Liver (tissue), 9 donors: ENCODE measurements around the gene LSM14B. TPM values are rescaled to one million over a fixed set of nuclear protein-coding genes. Genes with fewer than 3 reads are reported as not detected.

Experiments
- DNase-seq: peaks from one replicate; pipeline ENCODE4 v3.0.0-alpha.2; 2017; ENCODE audit warnings: low spot score
- H3K27ac ChIP-seq, 2 donors: one replicate each; pipeline ENCODE4 v1.7.0; 2013; ENCODE audit warnings: inconsistent platforms in 2 of 2, low read length in 2 of 2, control low read depth in 1 of 2, low read depth in 1 of 2, mild to moderate bottlenecking in 1 of 2
- H3K27me3 ChIP-seq, 4 donors: one replicate each; pipeline versions ENCODE4 v1.6.1 to v1.7.0; 2013; ENCODE audit warnings: low read length in 3 of 4, inconsistent platforms in 1 of 4, mild to moderate bottlenecking in 1 of 4, moderate library complexity in 1 of 4; ENCODE audit not compliant: control insufficient read depth in 4 of 4, insufficient read depth in 4 of 4
- H3K36me3 ChIP-seq, 4 donors: one replicate each; pipeline versions ENCODE4 v1.6.1 to v1.7.0; 2013; ENCODE audit warnings: low read length in 3 of 4, mild to moderate bottlenecking in 3 of 4, low read depth in 1 of 4, moderate library complexity in 1 of 4; ENCODE audit not compliant: control insufficient read depth in 4 of 4, insufficient read depth in 3 of 4
- H3K4me1 ChIP-seq, 4 donors: one replicate each; pipeline versions ENCODE4 v1.6.1 to v1.7.0; 2013; ENCODE audit warnings: low read length in 3 of 4, mild to moderate bottlenecking in 3 of 4, moderate library complexity in 1 of 4; ENCODE audit not compliant: control insufficient read depth in 4 of 4, insufficient read depth in 4 of 4
- H3K4me3 ChIP-seq, 3 donors: one replicate each; pipeline versions ENCODE4 v1.6.1 to v1.7.0; 2013; ENCODE audit warnings: low read length in 3 of 3, control low read depth in 1 of 3, low read depth in 1 of 3, mild to moderate bottlenecking in 1 of 3
- H3K9ac ChIP-seq, 2 donors: one replicate each; pipeline ENCODE4 v1.7.0; 2013; ENCODE audit warnings: low read length in 2 of 2, mild to moderate bottlenecking in 2 of 2, moderate library complexity in 2 of 2, control low read depth in 1 of 2, low read depth in 1 of 2
- H3K9me3 ChIP-seq, 4 donors: one replicate each; pipeline versions ENCODE4 v1.6.1 to v1.7.0; 2013; ENCODE audit warnings: low read length in 3 of 4; ENCODE audit not compliant: control insufficient read depth in 4 of 4
- ATF3 ChIP-seq: IDR thresholded peaks from 2 replicates; pipeline ENCODE4 v1.6.1; 2016; ENCODE audit warnings: antibody characterized with exemption
- CTCF ChIP-seq: fragments of 150-350 bp; IDR thresholded peaks from 2 replicates; pipeline ENCODE4 v1.5.1; 2017; ENCODE audit warnings: improper control_type of control experiment, low read depth, low read length; ENCODE audit not compliant: missing input control
- EGR1 ChIP-seq, 2 donors: IDR thresholded peaks; 2 replicates each; pipeline ENCODE4 v1.6.1; 2016 to 2018; ENCODE audit warnings: antibody characterized with exemption in 2 of 2, low read depth in 2 of 2
- FOXA1 ChIP-seq: IDR thresholded peaks from 2 replicates; pipeline ENCODE4 v1.6.1; 2016; ENCODE audit warnings: antibody characterized with exemption
- FOXA2 ChIP-seq: IDR thresholded peaks from 2 replicates; pipeline ENCODE4 v1.6.1; 2016; ENCODE audit warnings: antibody characterized with exemption
- HNF4A ChIP-seq, 2 donors: conservative IDR thresholded peaks; 2 replicates each; pipeline ENCODE4 v1.6.1; 2016; ENCODE audit warnings: antibody characterized with exemption in 2 of 2, mild to moderate bottlenecking in 2 of 2
- HNF4G ChIP-seq: IDR thresholded peaks from 2 replicates; pipeline ENCODE4 v1.6.1; 2016; ENCODE audit warnings: antibody characterized with exemption
- JUND ChIP-seq, 2 donors: IDR thresholded peaks; 2 replicates each; pipeline ENCODE4 v1.6.1; 2016; ENCODE audit warnings: antibody characterized with exemption in 2 of 2
- MAX ChIP-seq: IDR thresholded peaks from 2 replicates; pipeline ENCODE4 v1.6.1; 2016; ENCODE audit warnings: antibody characterized with exemption
- NR2F2 ChIP-seq: IDR thresholded peaks from 2 replicates; pipeline ENCODE4 v1.6.1; 2016; ENCODE audit warnings: antibody characterized with exemption
- RAD21 ChIP-seq, 2 donors: IDR thresholded peaks; 2 replicates each; pipeline ENCODE4 v1.6.1; 2016; ENCODE audit warnings: antibody characterized with exemption in 2 of 2, mild to moderate bottlenecking in 2 of 2
- RXRA ChIP-seq, 2 donors: IDR thresholded peaks; 2 replicates each; pipeline ENCODE4 v1.6.1; 2017 to 2018; ENCODE audit warnings: antibody characterized with exemption in 2 of 2, mild to moderate bottlenecking in 1 of 2
- SP1 ChIP-seq: IDR thresholded peaks from 2 replicates; pipeline ENCODE4 v1.6.1; 2018; ENCODE audit warnings: antibody characterized with exemption, mild to moderate bottlenecking
- TAF1 ChIP-seq: conservative IDR thresholded peaks from 2 replicates; pipeline ENCODE4 v1.6.1; 2016; ENCODE audit warnings: antibody characterized with exemption, mild to moderate bottlenecking
- YY1 ChIP-seq: IDR thresholded peaks from 2 replicates; pipeline ENCODE4 v1.6.1; 2016; ENCODE audit warnings: antibody characterized with exemption, mild to moderate bottlenecking
- ZBTB33 ChIP-seq: IDR thresholded peaks from 2 replicates; pipeline ENCODE4 v1.6.1; 2016; ENCODE audit warnings: antibody characterized with exemption
- WGBS: extraction: QIAGEN DNeasy Blood & Tissue Kit; methylation state at CpG from one replicate; pipeline ENCODE4 v1.1.7; 2013; 5-methylcytosine and 5-hydroxymethylcytosine counted together
- polyA plus RNA-seq, 2 donors: library from polyadenylated mRNA; stranded (reverse) in 1 of 2; unstranded in 1 of 2; fragments of 200-250 nt in 1 of 2; fragments of >200 nt in 1 of 2; fragmentation: Nextera tagmentation in 1 of 2; extraction: Ambion mirVana in 1 of 2; gene quantifications; one replicate each; pipeline versions ENCODE4 v1.2.1 to v1.2.3, GENCODE V29; 2013 to 2015
- total RNA-seq, 2 donors: library from RNA; depleted of rRNA; stranded (reverse); fragments of >200 nt; gene quantifications; one replicate each; pipeline ENCODE4 v1.2.3, GENCODE V29; 2014
- donor health status: healthy.
- donor health status: healthy.
- donor health status: healthy.
- donor health status: healthy.
- donor health status: healthy.

Gene LSM14B
- total and polyA plus RNA-seq, 4 donors = 0.99 to 15.9 (median 13.3) TPM

- peaks cover 0 to 16% (median 12%) of the 10 kb centered on the region in 4 donors for H3K4me1 ChIP-seq
- 49% methylated on average over 19 of the region's 19 CpGs for WGBS
- DNase-seq = no peak
- peak overlapping the region in 1 of 2 donors; percentile 19 for H3K9ac ChIP-seq
- no peaks in the 10 kb centered on the region for H3K27me3 ChIP-seq
- H3K27ac ChIP-seq = peak overlapping the region in 1 of 2 donors; percentile 2
- H3K36me3 ChIP-seq = peaks cover 5 to 32% (median 27%) of the 10 kb centered on the region in 4 donors
- TF ChIP-seq EGR1 (IDR thresholded peaks at IDR 0.05; ENCODE audit: low read depth in 2 of 2) (no peak), HNF4A (conservative IDR thresholded peaks at IDR 0.05) (peak in 1 of 2 donors; percentile 1)
- peak overlapping the region in 2 of 3 donors; percentile 78 to 88 for H3K4me3 ChIP-seq
- no peaks in the 10 kb centered on the region for H3K9me3 ChIP-seq
Measured at GRCh38 chr20:62123450-62124118, 1.3 kb downstream of the LSM14B start.

- H3K36me3 ChIP-seq = peaks cover 11 to 54% (median 41%) of the 10 kb centered on the region in 4 donors
- no peak overlapping the region for H3K27ac ChIP-seq
- no peaks in the 10 kb centered on the region for H3K9me3 ChIP-seq
- TF ChIP-seq NR2F2 = no peak
- TF ChIP-seq ZBTB33 = no peak
- no peak for TF ChIP-seq TAF1
- no peak for TF ChIP-seq RAD21 (IDR thresholded peaks at IDR 0.05)
- no peak for TF ChIP-seq CTCF
- no peak for TF ChIP-seq SP1
- no peak for TF ChIP-seq RXRA (IDR thresholded peaks at IDR 0.05)
- DNase-seq = no peak
- H3K27me3 ChIP-seq = no peaks in the 10 kb centered on the region
- H3K9ac ChIP-seq = no peak overlapping the region
- H3K4me1 ChIP-seq = peaks cover 0 to 15% (median 11%) of the 10 kb centered on the region in 4 donors
- H3K4me3 ChIP-seq = no peak overlapping the region
- WGBS = 97% methylated on average over 20 of the region's 20 CpGs
Measured at GRCh38 chr20:62126141-62126540, 3.9 kb downstream of the LSM14B start.

- WGBS = 96% methylated on average over 6 of the region's 6 CpGs
- H3K4me1 ChIP-seq = peaks cover 0 to 15% (median 10%) of the 10 kb centered on the region in 4 donors
Measured at GRCh38 chr20:62127799-62128198, 5.5 kb downstream of the LSM14B start.

More at GRCh38 chr20:62127799-62128198, 5.5 kb downstream of the LSM14B start:
- no peak overlapping the region for H3K4me3 ChIP-seq
- no peak for TF ChIP-seq ATF3
- TF ChIP-seq YY1 = no peak
- TF ChIP-seq MAX = no peak
- no peak for TF ChIP-seq RAD21 (IDR thresholded peaks at IDR 0.05)
- no peak for TF ChIP-seq EGR1 (IDR thresholded peaks at IDR 0.05; ENCODE audit: low read depth in 2 of 2)
- no peak for TF ChIP-seq CTCF
- no peak for TF ChIP-seq TAF1
- TF ChIP-seq ZBTB33 = no peak
- no peak for TF ChIP-seq NR2F2
- TF ChIP-seq SP1 = no peak
- TF ChIP-seq JUND (IDR thresholded peaks at IDR 0.05) = no peak
- no peak for TF ChIP-seq HNF4G
- TF ChIP-seq HNF4A (conservative IDR thresholded peaks at IDR 0.05) = no peak
- TF ChIP-seq RXRA (IDR thresholded peaks at IDR 0.05) = no peak
- no peak for TF ChIP-seq FOXA2
- TF ChIP-seq FOXA1 = no peak
- peaks cover 15 to 68% (median 56%) of the 10 kb centered on the region in 4 donors for H3K36me3 ChIP-seq
- H3K9me3 ChIP-seq = no peaks in the 10 kb centered on the region
- no peak for DNase-seq
- no peak overlapping the region for H3K27ac ChIP-seq
- no peaks in the 10 kb centered on the region for H3K27me3 ChIP-seq
- H3K9ac ChIP-seq = no peak overlapping the region
